Panc1 (cell line): ENCODE measurements around the gene BMX.

Experiments used
- POLR2AphosphoS5 ChIP-seq: IDR thresholded peaks from 2 replicates; pipeline ENCODE4 v1.6.1; 2012; ENCODE audit warnings: mild to moderate bottlenecking, low read depth, low read length, moderate library complexity
- SIN3A ChIP-seq: IDR thresholded peaks from 2 replicates; pipeline ENCODE4 v1.6.1; 2012; ENCODE audit warnings: low read depth, mild to moderate bottlenecking, low read length, moderate library complexity, borderline replicate concordance; ENCODE audit not compliant: insufficient read depth
- TF ChIP-seq, protein P1 (sequence below): fragments of 450-650 bp; IDR thresholded peaks from 2 replicates; pipeline ENCODE4 v1.5.1; 2017; ENCODE audit warnings: mild to moderate bottlenecking

DNA sequence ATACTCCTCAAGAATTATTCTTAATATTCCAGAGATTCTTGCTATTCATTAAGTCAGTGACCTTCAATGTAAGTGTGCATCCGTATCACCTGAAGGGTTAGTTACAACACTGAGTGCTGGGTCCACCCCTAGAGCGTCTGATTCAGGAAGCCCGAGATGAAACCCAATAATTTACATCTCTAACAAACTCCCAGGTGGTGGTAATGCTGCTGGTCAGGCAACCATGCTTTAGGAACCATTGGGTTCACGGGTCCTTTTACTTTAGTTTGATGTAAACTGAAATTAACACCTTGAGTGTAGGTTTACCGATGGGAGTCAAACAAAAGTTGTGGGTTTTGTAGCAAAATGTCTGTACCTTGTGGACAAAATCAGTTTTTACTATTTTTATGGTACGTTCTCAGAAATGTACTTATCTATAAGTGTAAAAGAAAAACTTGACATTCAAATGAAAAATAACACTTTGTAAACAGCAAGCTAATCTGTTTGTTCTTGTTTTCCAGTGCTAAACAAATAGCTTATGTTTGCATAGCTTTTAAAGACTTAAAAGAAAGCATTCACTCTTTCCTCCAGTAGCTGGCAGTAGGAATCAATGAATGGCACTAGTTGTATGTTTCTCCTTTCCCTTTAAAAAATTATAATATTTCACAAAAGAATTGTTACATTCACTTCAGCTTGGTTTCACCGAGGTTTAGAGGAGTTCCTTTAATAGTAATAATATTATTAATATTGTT, 67.4 kb downstream of the BMX start:
- TF ChIP-seq, protein P1, sequence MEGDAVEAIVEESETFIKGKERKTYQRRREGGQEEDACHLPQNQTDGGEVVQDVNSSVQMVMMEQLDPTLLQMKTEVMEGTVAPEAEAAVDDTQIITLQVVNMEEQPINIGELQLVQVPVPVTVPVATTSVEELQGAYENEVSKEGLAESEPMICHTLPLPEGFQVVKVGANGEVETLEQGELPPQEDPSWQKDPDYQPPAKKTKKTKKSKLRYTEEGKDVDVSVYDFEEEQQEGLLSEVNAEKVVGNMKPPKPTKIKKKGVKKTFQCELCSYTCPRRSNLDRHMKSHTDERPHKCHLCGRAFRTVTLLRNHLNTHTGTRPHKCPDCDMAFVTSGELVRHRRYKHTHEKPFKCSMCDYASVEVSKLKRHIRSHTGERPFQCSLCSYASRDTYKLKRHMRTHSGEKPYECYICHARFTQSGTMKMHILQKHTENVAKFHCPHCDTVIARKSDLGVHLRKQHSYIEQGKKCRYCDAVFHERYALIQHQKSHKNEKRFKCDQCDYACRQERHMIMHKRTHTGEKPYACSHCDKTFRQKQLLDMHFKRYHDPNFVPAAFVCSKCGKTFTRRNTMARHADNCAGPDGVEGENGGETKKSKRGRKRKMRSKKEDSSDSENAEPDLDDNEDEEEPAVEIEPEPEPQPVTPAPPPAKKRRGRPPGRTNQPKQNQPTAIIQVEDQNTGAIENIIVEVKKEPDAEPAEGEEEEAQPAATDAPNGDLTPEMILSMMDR, result peak; percentile 45; the same call in 1 of the 2 replicates
- no peak for TF ChIP-seq POLR2AphosphoS5
- TF ChIP-seq SIN3A, result no peak
